Smooth muscle cell (in vitro differentiated cells): ENCODE results near the gene PPHLN1. TPM values are rescaled to one million over a fixed set of nuclear protein-coding genes. Genes with fewer than 3 reads are reported as not detected.
"Not testable (repeated sequence)": the region's sequence is repeated elsewhere in the genome, so short reads cannot be mapped to it uniquely, and the experiment has no call there.

Experiments used
- DNase-seq: peaks from one replicate; lab custom pipeline; 2025; ENCODE audit not compliant: unreplicated experiment; lab: John Stamatoyannopoulos, UW
- H2AFZ ChIP-seq: fragments of 200-600 bp; sonication (generic); 2 replicates; pipeline ENCODE4 v1.6.0; 2016; ENCODE audit warnings: antibody characterized with exemption, low read depth, mild to moderate bottlenecking
- H3F3A ChIP-seq: fragments of 200-600 bp; sonication (generic); 2 replicates; pipeline ENCODE4 v1.6.0; 2017; ENCODE audit warnings: antibody characterized with exemption, low read depth
- H3K27ac ChIP-seq: fragments of 200-600 bp; sonication (generic); 2 replicates; pipeline ENCODE4 v1.5.1; 2016; ENCODE audit warnings: low read depth, mild to moderate bottlenecking
- H3K27me3 ChIP-seq: fragments of 200-600 bp; sonication (generic); 2 replicates; pipeline ENCODE4 v1.6.1; 2016; ENCODE audit warnings: low read depth, mild to moderate bottlenecking
- H3K36me3 ChIP-seq: fragments of 200-600 bp; sonication (generic); 2 replicates; pipeline ENCODE4 v1.5.1; 2016; ENCODE audit warnings: low read depth
- H3K4me1 ChIP-seq: fragments of 200-600 bp; sonication (generic); 2 replicates; pipeline ENCODE4 v1.5.1; 2016; ENCODE audit warnings: low read depth
- H3K4me2 ChIP-seq: fragments of 200-600 bp; sonication (generic); 2 replicates; pipeline ENCODE4 v1.6.0; 2016; ENCODE audit warnings: mild to moderate bottlenecking
- H3K4me3 ChIP-seq: fragments of 200-600 bp; sonication (generic); 2 replicates; pipeline ENCODE4 v1.5.1; 2016; ENCODE audit warnings: mild to moderate bottlenecking
- H3K79me2 ChIP-seq: fragments of 200-600 bp; sonication (generic); 2 replicates; pipeline ENCODE4 v1.6.0; 2016; ENCODE audit warnings: low read depth, mild to moderate bottlenecking
- H3K9ac ChIP-seq: fragments of 200-600 bp; sonication (generic); 2 replicates; pipeline ENCODE4 v1.6.0; 2016; ENCODE audit warnings: low read depth
- H3K9me3 ChIP-seq: fragments of 200-600 bp; sonication (generic); replicated peaks from 2 replicates; pipeline ENCODE4 v1.5.1; 2016; ENCODE audit warnings: low read depth
- H4K20me1 ChIP-seq: fragments of 200-600 bp; sonication (generic); 2 replicates; pipeline ENCODE4 v1.6.0; 2016; ENCODE audit warnings: low read depth
- WGBS: methylation state at CpG from one replicate; pipeline ENCODE4 v1.1.7; 2016; ENCODE audit warnings: low lambda C conversion rate; 5-methylcytosine and 5-hydroxymethylcytosine counted together
- polyA plus RNA-seq: library from polyadenylated mRNA; unstranded; fragments of >200 nt; fragmentation: Nextera tagmentation; extraction: Ambion mirVana; gene quantifications from 2 replicates; pipeline ENCODE4 v1.2.1, GENCODE V29; 2016
- total RNA-seq: library from RNA; depleted of rRNA; stranded (reverse); fragments of >200 nt; gene quantifications from 2 replicates; pipeline ENCODE4 v1.2.3, GENCODE V29; 2014
- TF ChIP-seq, protein P1 (sequence below): fragments of 200-600 bp; sonication (generic); IDR thresholded peaks from 2 replicates; pipeline ENCODE4 v1.5.1; 2017; ENCODE audit warnings: borderline replicate concordance, mild to moderate bottlenecking, antibody characterized with exemption; ENCODE audit not compliant: insufficient read depth, poor library complexity, severe bottlenecking

PPHLN1 gene
- total and polyA plus RNA-seq, 2 experiments from 2014 or later = 49.2 to 59.6 TPM

DNA sequence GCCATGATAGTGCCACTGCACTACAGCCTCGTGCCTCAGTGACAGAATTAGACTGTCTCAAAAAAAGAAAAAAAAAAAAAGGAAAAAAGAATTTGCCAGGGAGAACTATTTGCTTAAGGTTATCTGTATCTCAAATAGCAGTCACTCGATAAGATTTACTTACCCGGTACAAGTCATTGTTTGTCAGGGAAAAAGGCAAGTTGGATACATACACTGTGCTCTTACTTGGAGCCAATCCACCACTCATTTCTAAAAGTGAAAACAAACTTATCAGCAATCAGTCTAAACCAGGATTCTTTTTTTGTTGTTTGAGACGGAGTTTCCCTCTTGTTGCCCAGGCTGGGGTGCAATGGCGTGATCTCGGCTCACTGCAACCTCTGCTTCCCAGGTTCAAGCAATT lies 2.1 kb upstream of the PPHLN1 start:
- Histone ChIP-seq H3K9me3 (no peaks in the 10 kb centered on the region), H3K27me3 (no peaks in the 10 kb centered on the region), H3K4me3 (no peak overlapping the region), H3K9ac (no peak overlapping the region), H3K27ac (no peak overlapping the region), H2AFZ (no peak overlapping the region), H3K4me1 (peaks cover 13% of the 10 kb centered on the region), H3K4me2 (no peak overlapping the region), H4K20me1 (peaks cover 20% of the 10 kb centered on the region), H3F3A (no peaks in the 10 kb centered on the region), H3K79me2 (peaks cover 33% of the 10 kb centered on the region), H3K36me3 (peaks cover 6% of the 10 kb centered on the region)
- DNase-seq = no peak
- TF ChIP-seq, protein P1, sequence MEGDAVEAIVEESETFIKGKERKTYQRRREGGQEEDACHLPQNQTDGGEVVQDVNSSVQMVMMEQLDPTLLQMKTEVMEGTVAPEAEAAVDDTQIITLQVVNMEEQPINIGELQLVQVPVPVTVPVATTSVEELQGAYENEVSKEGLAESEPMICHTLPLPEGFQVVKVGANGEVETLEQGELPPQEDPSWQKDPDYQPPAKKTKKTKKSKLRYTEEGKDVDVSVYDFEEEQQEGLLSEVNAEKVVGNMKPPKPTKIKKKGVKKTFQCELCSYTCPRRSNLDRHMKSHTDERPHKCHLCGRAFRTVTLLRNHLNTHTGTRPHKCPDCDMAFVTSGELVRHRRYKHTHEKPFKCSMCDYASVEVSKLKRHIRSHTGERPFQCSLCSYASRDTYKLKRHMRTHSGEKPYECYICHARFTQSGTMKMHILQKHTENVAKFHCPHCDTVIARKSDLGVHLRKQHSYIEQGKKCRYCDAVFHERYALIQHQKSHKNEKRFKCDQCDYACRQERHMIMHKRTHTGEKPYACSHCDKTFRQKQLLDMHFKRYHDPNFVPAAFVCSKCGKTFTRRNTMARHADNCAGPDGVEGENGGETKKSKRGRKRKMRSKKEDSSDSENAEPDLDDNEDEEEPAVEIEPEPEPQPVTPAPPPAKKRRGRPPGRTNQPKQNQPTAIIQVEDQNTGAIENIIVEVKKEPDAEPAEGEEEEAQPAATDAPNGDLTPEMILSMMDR = no peak
- WGBS = over 99% methylated on average over 6 of the region's 6 CpGs

DNA sequence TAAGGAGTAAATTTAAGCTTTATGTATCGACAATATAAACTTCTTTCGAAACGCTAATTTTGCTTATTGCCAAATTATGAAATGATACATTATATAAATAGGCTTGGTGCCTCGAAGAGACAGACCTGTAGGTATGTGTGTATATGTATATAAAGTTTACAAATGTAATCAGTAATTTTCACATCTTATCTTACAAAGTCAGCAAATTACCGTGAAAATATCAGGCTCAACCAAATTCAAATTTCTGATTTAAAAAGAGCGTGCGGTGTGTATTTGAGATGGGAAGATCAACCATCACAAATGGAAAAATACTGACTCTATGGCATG lies 678 bp upstream of the PPHLN1 start:
- DNase-seq = no peak
- TF ChIP-seq, protein P1 = no peak
- H3K9ac ChIP-seq = peak overlapping the region; percentile 88
- no peaks in the 10 kb centered on the region for H3K27me3 ChIP-seq
- H3K4me1 ChIP-seq = peaks cover 13% of the 10 kb centered on the region
- peaks cover 47% of the 10 kb centered on the region for H3K79me2 ChIP-seq
- H3F3A ChIP-seq = no peaks in the 10 kb centered on the region
- 49% methylated on average over 7 of the region's 7 CpGs for WGBS
- H3K27ac ChIP-seq = peak overlapping the region; percentile 67
- peak overlapping the region; percentile 93 for H3K4me3 ChIP-seq
- peak overlapping the region; percentile 92 for H3K4me2 ChIP-seq
- H4K20me1 ChIP-seq = peaks cover 34% of the 10 kb centered on the region
- peaks cover 6% of the 10 kb centered on the region for H3K36me3 ChIP-seq
- peak overlapping the region; percentile 79 for H2AFZ ChIP-seq
- no peaks in the 10 kb centered on the region for H3K9me3 ChIP-seq

DNA sequence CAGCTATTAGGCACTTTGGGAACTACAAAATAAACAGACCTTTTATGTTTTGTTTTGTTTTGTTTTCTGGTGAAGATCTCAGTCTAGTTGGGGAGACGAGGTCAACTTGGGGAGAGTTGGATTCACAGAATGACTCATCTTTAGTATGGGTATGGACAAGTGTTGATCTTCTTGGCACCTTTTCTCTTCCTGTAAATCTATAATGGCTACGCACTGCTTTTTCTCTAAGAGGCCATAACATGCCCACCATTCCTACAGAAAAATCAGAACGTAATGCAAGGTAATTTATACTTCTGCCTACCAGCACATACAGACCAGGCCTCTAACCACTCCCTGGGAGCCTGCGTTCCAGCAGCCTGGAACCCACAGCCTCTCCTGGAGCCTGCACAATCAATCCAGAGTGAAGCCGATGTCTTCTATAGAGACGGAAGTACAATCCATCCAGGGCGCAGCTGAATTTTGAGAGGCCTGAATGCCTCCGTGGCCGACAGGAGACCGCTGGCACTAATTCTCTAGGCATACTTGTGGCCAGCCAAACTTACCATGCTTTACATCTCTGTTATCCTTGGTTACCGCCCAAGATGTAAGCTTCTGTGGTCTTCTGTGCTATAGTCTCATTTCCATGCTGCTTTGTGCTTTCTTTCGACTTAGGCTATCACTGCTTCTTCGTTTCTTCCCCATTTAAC lies 717 bp downstream of the PPHLN1 start:
- WGBS = 22% methylated on average over 13 of the region's 13 CpGs
- TF ChIP-seq, protein P1 = no peak

DNA sequence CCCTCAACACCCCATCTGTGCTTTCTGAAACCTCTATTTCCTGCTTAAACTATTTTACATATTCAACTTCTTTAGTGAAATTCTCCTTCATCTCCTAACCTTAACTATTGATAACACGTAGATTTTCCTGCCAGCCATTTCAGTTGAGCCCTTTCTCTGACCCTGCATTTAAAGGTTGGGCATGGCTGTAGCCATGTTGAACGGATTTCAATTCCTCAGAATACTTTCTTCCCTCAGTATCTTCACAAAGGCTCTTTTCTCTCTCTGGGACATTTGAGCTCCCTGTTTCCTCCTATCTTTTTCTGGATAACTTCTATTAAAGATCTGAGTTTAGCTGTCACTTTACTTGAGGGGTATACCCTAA lies 1.2 kb downstream of the PPHLN1 start:
- WGBS = 81% methylated on average over 2 of the region's 2 CpGs
- H3K9ac ChIP-seq = no peak overlapping the region
- H3K4me2 ChIP-seq = peak overlapping the region; percentile 92
- TF ChIP-seq, protein P1 = no peak
- no peak overlapping the region for H2AFZ ChIP-seq
- no peak for DNase-seq
- peaks cover 51% of the 10 kb centered on the region for H4K20me1 ChIP-seq
- peaks cover 13% of the 10 kb centered on the region for H3K4me1 ChIP-seq
- peaks cover 64% of the 10 kb centered on the region for H3K79me2 ChIP-seq
- no peaks in the 10 kb centered on the region for H3K27me3 ChIP-seq
- no peaks in the 10 kb centered on the region for H3K9me3 ChIP-seq
- no peaks in the 10 kb centered on the region for H3K36me3 ChIP-seq
- H3K4me3 ChIP-seq = peak overlapping the region; percentile 93
- H3K27ac ChIP-seq = peak overlapping the region; percentile 67
- H3F3A ChIP-seq = no peaks in the 10 kb centered on the region

More for the DNA sequence above, 717 bp downstream of the PPHLN1 start:
- Histone ChIP-seq H3K27ac (peak overlapping the region; percentile 67), H4K20me1 (peaks cover 46% of the 10 kb centered on the region), H3K9ac (peak overlapping the region; percentile 88), H3F3A (no peaks in the 10 kb centered on the region), H3K4me2 (peak overlapping the region; percentile 92), H3K4me1 (peaks cover 13% of the 10 kb centered on the region), H3K27me3 (no peaks in the 10 kb centered on the region), H3K36me3 (no peaks in the 10 kb centered on the region), H2AFZ (peak overlapping the region; percentile 79), H3K79me2 (peaks cover 59% of the 10 kb centered on the region), H3K4me3 (peak overlapping the region; percentile 93), H3K9me3 (no peaks in the 10 kb centered on the region)
- DNase-seq = no peak

DNA sequence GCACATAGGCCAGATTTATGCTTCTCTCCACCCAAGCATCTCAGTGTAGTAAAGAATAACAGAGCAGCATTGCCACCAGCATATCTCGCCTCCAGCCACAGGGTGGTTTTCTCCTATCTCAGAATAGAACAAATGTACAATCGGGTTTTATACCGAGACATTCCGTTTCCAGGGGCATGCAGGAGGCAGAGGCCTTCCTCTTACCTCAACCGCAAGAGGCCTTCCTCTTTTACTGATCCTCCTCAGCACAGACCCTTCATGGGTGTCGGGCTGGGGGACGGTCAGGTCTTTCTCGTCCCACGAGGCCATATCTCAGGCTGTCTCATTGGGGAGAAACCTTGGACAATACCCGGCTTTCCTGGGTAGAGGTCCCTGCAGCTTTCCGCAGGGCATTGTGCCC lies 4.1 kb downstream of the PPHLN1 start:
- H3F3A ChIP-seq, H3K27ac ChIP-seq, H3K9me3 ChIP-seq, H3K27me3 ChIP-seq, H3K36me3 ChIP-seq, H2AFZ ChIP-seq, DNase-seq, H3K4me3 ChIP-seq, H3K9ac ChIP-seq, H3K4me1 ChIP-seq, H3K4me2 ChIP-seq: not testable (repeated sequence)
- 96% methylated on average over 11 of the region's 11 CpGs for WGBS
- Histone ChIP-seq H3K79me2 (peaks cover 89% of the 10 kb centered on the region), H4K20me1 (peaks cover 80% of the 10 kb centered on the region)
